Natural killer cell (primary cell): ENCODE data around the gene PHLDB1. TPM values are rescaled to one million over a fixed set of nuclear protein-coding genes. Genes with fewer than 3 reads are reported as not detected.

Source experiments
- ATAC-seq, 3 donors: fragments of 150-1000 bp in 2 of 3; fragments of 200-7000 bp in 1 of 3; cut with Tn5 transposase; 1 replicate in 1 of 3; 2 replicates in 2 of 3; pipeline ENCODE4 v1.10.0; 2021; ENCODE audit warnings: mild to moderate bottlenecking in 2 of 3, moderate library complexity in 2 of 3
- DNase-seq, 2 donors: peaks; one replicate each; pipeline versions ENCODE4 v3.0.0 to v3.0.0-alpha.2; 2013 to 2021; ENCODE audit warnings: mixed read lengths in 1 of 2
- H3K27ac ChIP-seq: one replicate; pipeline ENCODE4 v1.5.1; 2013; ENCODE audit warnings: mild to moderate bottlenecking, low read length
- H3K27me3 ChIP-seq: one replicate; pipeline ENCODE4 v1.6.1; 2013; ENCODE audit warnings: low read length; ENCODE audit not compliant: control insufficient read depth, insufficient read depth
- H3K36me3 ChIP-seq: one replicate; pipeline ENCODE4 v1.6.1; 2013; ENCODE audit warnings: low read length; ENCODE audit not compliant: control insufficient read depth, insufficient read depth
- H3K4me1 ChIP-seq: one replicate; pipeline ENCODE4 v1.6.1; 2013; ENCODE audit warnings: low read length; ENCODE audit not compliant: control insufficient read depth, insufficient read depth
- H3K4me3 ChIP-seq: one replicate; pipeline ENCODE4 v1.5.1; 2013; ENCODE audit warnings: low read length
- H3K9me3 ChIP-seq: one replicate; pipeline ENCODE4 v1.6.1; 2013; ENCODE audit warnings: low read length; ENCODE audit not compliant: control insufficient read depth, insufficient read depth
- H3K27ac Mint-ChIP-seq, 2 donors: one replicate each; pipeline ENCODE4 v1.8.0; 2022; ENCODE audit warnings: mild to moderate bottlenecking in 2 of 2, mixed read lengths in 2 of 2, moderate library complexity in 1 of 2
- H3K27me3 Mint-ChIP-seq, 2 donors: one replicate each; pipeline ENCODE4 v1.8.0; 2022; ENCODE audit warnings: low read depth in 2 of 2, mixed read lengths in 2 of 2
- H3K36me3 Mint-ChIP-seq: one replicate; pipeline ENCODE4 v1.8.0; 2022; ENCODE audit warnings: mixed read lengths
- H3K4me1 Mint-ChIP-seq, 2 donors: one replicate each; pipeline ENCODE4 v1.8.0; 2022; ENCODE audit warnings: mixed read lengths in 2 of 2
- H3K4me3 Mint-ChIP-seq: one replicate; pipeline ENCODE4 v1.8.0; 2022; ENCODE audit warnings: mild to moderate bottlenecking, moderate library complexity, mixed read lengths
- H3K9me3 Mint-ChIP-seq, 2 donors: one replicate each; pipeline ENCODE4 v1.8.0; 2022; ENCODE audit warnings: mixed read lengths in 2 of 2
- WGBS: methylation state at CpG from one replicate; pipeline ENCODE4 v1.1.7; 2013; ENCODE audit warnings: missing lambda C conversion rate; ENCODE audit not compliant: insufficient coverage; 5-methylcytosine and 5-hydroxymethylcytosine counted together
- intact Hi-C: fragments of 100-400 bp; cut with micrococcal nuclease; formaldehyde crosslinking; loops from one replicate; pipeline ENCODE4 v1.14.2; 2022
- total RNA-seq, 4 donors: library from RNA; stranded (reverse); fragments of 120-200 nt in 1 of 4; gene quantifications; one replicate each; pipeline versions ENCODE4 v1.2.3 to v1.2.4, GENCODE V29; 2013 to 2022
- TF ChIP-seq, protein P1 (sequence below): fragments of 200-600 bp; IDR thresholded peaks from one replicate; pipeline ENCODE4 v1.8.0; 2022; ENCODE audit warnings: antibody characterized with exemption

The PHLDB1 gene
- total RNA-seq, 3 donors from 2014 or later (not counting 1 experiment from before 2014, with no cell fraction given), result 0.75 to 1.1 (median 0.95) TPM

DNA sequence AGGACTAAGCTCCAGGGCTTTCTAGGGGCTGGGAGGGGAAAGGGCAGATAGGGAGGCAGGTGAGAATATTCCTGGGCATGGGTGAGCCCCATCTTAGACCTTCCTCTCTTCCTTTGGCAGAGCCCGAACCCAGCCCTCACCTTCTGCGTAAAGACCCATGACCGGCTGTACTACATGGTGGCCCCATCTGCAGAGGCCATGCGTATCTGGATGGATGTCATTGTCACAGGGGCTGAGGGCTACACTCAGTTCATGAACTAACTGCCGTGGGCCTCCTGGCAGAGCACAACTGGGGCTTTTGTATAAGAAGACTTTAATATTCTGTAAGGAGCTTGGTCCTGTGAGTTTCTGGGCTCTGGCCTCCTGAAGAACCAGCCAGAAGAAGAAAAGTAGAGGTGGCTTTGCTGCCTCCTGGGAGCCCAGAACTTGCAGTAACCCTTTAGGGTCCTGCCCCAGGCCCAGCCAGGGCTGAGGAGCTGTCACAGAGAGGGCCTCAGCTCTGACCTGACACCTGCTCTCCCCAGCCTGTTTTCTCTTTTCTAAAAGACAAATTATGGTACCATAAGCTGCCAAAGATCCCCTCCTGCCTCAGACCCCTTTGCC is 49.2 kb downstream of the PHLDB1 start:
- no peaks in the 10 kb centered on the region for H3K36me3 ChIP-seq

GRCh38 chr11:118657238-118657637 is 49.8 kb downstream of the PHLDB1 start:
- WGBS, result 90% methylated on average over 2 of the region's 2 CpGs
- TF ChIP-seq, protein P1, sequence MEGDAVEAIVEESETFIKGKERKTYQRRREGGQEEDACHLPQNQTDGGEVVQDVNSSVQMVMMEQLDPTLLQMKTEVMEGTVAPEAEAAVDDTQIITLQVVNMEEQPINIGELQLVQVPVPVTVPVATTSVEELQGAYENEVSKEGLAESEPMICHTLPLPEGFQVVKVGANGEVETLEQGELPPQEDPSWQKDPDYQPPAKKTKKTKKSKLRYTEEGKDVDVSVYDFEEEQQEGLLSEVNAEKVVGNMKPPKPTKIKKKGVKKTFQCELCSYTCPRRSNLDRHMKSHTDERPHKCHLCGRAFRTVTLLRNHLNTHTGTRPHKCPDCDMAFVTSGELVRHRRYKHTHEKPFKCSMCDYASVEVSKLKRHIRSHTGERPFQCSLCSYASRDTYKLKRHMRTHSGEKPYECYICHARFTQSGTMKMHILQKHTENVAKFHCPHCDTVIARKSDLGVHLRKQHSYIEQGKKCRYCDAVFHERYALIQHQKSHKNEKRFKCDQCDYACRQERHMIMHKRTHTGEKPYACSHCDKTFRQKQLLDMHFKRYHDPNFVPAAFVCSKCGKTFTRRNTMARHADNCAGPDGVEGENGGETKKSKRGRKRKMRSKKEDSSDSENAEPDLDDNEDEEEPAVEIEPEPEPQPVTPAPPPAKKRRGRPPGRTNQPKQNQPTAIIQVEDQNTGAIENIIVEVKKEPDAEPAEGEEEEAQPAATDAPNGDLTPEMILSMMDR, result no peak
- H3K9me3 Mint-ChIP-seq, result no peaks in the 10 kb centered on the region
- no peaks in the 10 kb centered on the region for H3K36me3 ChIP-seq
- no peak overlapping the region for H3K4me3 ChIP-seq
- no peaks in the 10 kb centered on the region for H3K9me3 ChIP-seq
- intact Hi-C loops, result no loop called here
- no peak overlapping the region for H3K4me3 Mint-ChIP-seq
- H3K4me1 ChIP-seq, result peaks cover 8% of the 10 kb centered on the region
- peaks cover 7 to 13% of the 10 kb centered on the region in 2 donors for H3K4me1 Mint-ChIP-seq
- H3K36me3 Mint-ChIP-seq, result no peaks in the 10 kb centered on the region
- H3K27ac ChIP-seq, result no peak overlapping the region
- DNase-seq (no peak), ATAC-seq (no peak)
- no peaks in the 10 kb centered on the region for H3K27me3 Mint-ChIP-seq
- no peaks in the 10 kb centered on the region for H3K27me3 ChIP-seq
- H3K27ac Mint-ChIP-seq, result no peak overlapping the region

More for the DNA sequence above, 49.2 kb downstream of the PHLDB1 start:
- H3K9me3 ChIP-seq, result no peaks in the 10 kb centered on the region
- H3K4me1 ChIP-seq, result peaks cover 8% of the 10 kb centered on the region
- H3K4me1 Mint-ChIP-seq, result peaks cover 7 to 14% of the 10 kb centered on the region in 2 donors
- TF ChIP-seq, protein P1, result no peak
- ATAC-seq (no peak), DNase-seq (no peak)
- H3K9me3 Mint-ChIP-seq, result no peaks in the 10 kb centered on the region
- H3K27ac ChIP-seq, result no peak overlapping the region
- no peaks in the 10 kb centered on the region for H3K27me3 ChIP-seq
- no peak overlapping the region for H3K4me3 ChIP-seq
- 97% methylated on average over 5 of the region's 5 CpGs for WGBS
- no peaks in the 10 kb centered on the region for H3K27me3 Mint-ChIP-seq
- no peaks in the 10 kb centered on the region for H3K36me3 Mint-ChIP-seq
- H3K27ac Mint-ChIP-seq, result no peak overlapping the region
- intact Hi-C loops, result no loop called here
- H3K4me3 Mint-ChIP-seq, result no peak overlapping the region

- no peak overlapping the region for H3K27ac Mint-ChIP-seq
- ATAC-seq, result no peak
- H3K27ac ChIP-seq, result no peak overlapping the region
- H3K4me3 ChIP-seq, result no peak overlapping the region
- 94% methylated on average over 16 of the region's 16 CpGs for WGBS
- intact Hi-C loops, result no loop called here
- DNase-seq, result no peak
- peaks cover 8% of the 10 kb centered on the region for H3K4me1 ChIP-seq
- no peaks in the 10 kb centered on the region for H3K9me3 Mint-ChIP-seq
- H3K27me3 Mint-ChIP-seq, result no peaks in the 10 kb centered on the region
- H3K27me3 ChIP-seq, result no peaks in the 10 kb centered on the region
- H3K36me3 ChIP-seq, result no peaks in the 10 kb centered on the region
- peaks cover under 1 to 7% of the 10 kb centered on the region in 2 donors for H3K4me1 Mint-ChIP-seq
- TF ChIP-seq, protein P1, result no peak
- no peaks in the 10 kb centered on the region for H3K9me3 ChIP-seq
- H3K4me3 Mint-ChIP-seq, result no peak overlapping the region
- H3K36me3 Mint-ChIP-seq, result no peaks in the 10 kb centered on the region
Observed at GRCh38 chr11:118657709-118658428, 50.5 kb downstream of the PHLDB1 start.
